HEK293T (cell line): ENCODE data around the gene ALKBH5.

Experiments used
- ARNT ChIP-seq: fragments of 450-650 bp; IDR thresholded peaks from 2 replicates; pipeline ENCODE4 v1.6.1; 2017; ENCODE audit warnings: mild to moderate bottlenecking
- BHLHE40 ChIP-seq: fragments of 450-650 bp; IDR thresholded peaks from 2 replicates; pipeline ENCODE4 v1.6.1; 2016; ENCODE audit warnings: mild to moderate bottlenecking, moderate library complexity, borderline replicate concordance
- CTBP1 ChIP-seq: fragments of 450-650 bp; IDR thresholded peaks from 2 replicates; pipeline ENCODE4 v1.6.1; 2016; ENCODE audit warnings: borderline replicate concordance
- FOXA1 ChIP-seq: fragments of 450-650 bp; IDR thresholded peaks from 2 replicates; pipeline ENCODE4 v1.6.1; 2016; ENCODE audit warnings: mild to moderate bottlenecking
- FOXK2 ChIP-seq: fragments of 450-650 bp; IDR thresholded peaks from 2 replicates; pipeline ENCODE4 v1.6.1; 2016; ENCODE audit warnings: mild to moderate bottlenecking
- FOXM1 ChIP-seq: fragments of 450-650 bp; IDR thresholded peaks from 2 replicates; pipeline ENCODE4 v1.6.1; 2017; ENCODE audit warnings: mild to moderate bottlenecking, borderline replicate concordance
- L3MBTL2 ChIP-seq: fragments of 450-650 bp; conservative IDR thresholded peaks from 2 replicates; pipeline ENCODE4 v1.6.1; 2016; ENCODE audit warnings: mild to moderate bottlenecking
- NFRKB ChIP-seq: fragments of 450-650 bp; IDR thresholded peaks from 2 replicates; pipeline ENCODE4 v1.6.1; 2016; ENCODE audit warnings: mild to moderate bottlenecking, moderate library complexity
- SP1 ChIP-seq: fragments of 450-650 bp; IDR thresholded peaks from 2 replicates; pipeline ENCODE4 v1.6.1; 2017
- SUZ12 ChIP-seq: fragments of 450-650 bp; IDR thresholded peaks from 2 replicates; pipeline ENCODE4 v1.6.1; 2016; ENCODE audit warnings: mild to moderate bottlenecking
- TARDBP ChIP-seq: fragments of 450-650 bp; IDR thresholded peaks from 2 replicates; pipeline ENCODE4 v1.6.1; 2016
- ZNF384 ChIP-seq: fragments of 450-650 bp; IDR thresholded peaks from 2 replicates; pipeline ENCODE4 v1.6.1; 2016

DNA sequence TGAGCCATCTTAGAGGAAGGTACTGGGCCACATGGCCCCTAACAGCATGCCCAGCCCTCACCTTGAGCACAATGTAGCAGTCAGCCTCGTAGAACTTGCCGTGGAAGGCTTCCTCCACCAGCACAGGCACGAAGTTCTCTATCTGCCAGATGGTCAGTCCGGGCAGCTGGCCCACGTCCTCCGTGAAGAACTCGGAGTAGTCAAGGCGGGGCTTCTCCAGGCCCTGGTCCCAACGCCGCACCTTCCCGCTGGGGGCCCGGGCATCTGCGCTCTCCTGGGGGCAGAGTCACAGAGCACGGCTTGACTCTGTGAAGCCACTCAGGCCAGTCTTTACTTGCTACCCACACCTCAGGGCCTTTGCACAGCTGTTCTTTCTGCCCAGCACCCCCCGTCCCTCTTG, 67.6 kb downstream of the ALKBH5 start:
- TF ChIP-seq FOXM1 (no peak), FOXK2 (no peak), FOXA1 (no peak), ZNF384 (no peak), SUZ12 (no peak), SP1 (no peak), BHLHE40 (no peak), NFRKB (no peak), CTBP1 (no peak), ARNT (no peak), L3MBTL2 (no peak), TARDBP (no peak)
